Measurements from ENCODE around the gene TIMM8A. TPM values are rescaled to one million over a fixed set of nuclear protein-coding genes. Genes with fewer than 3 reads are reported as not detected.
A peak's percentile ranks its signal among the peaks of the same experiment; 100 is the strongest.

The TIMM8A gene
- total and polyA plus RNA-seq, 4 donors = 6.1 to 21.4 (median 13.8) TPM

DNA sequence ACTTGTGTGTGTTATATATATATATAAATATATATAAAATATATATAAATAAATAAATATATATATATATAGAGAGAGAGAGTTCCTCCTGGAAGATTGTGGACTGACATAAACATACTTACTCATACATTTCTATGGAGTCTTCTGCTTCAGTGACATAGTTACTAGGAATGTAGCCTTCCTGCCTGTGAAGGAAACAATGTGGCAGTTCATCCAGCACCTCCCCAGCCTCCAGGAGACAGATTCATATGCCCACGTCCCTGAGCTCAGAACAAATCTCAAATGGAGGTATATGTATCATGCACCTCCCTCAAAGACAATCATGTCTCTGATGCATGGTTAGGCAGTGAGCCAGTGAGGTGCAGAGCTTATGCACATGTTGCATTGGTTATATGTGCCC, 11.4 kb upstream of the TIMM8A start:
- Histone ChIP-seq H3K4me3 (ENCODE audit: low read depth in 1 of 3, low read length in 3 of 3) (no peak overlapping the region), H3K27me3 (ENCODE audit: control insufficient read depth in 4 of 4, insufficient read depth in 4 of 4, low read length in 3 of 4) (no peaks in the 10 kb centered on the region), H3K9me3 (ENCODE audit: control insufficient read depth in 4 of 4, low read length in 3 of 4) (no peaks in the 10 kb centered on the region), H3K4me1 (ENCODE audit: control insufficient read depth in 4 of 4, insufficient read depth in 4 of 4, low read length in 3 of 4) (no peaks in the 10 kb centered on the region), H3K27ac (ENCODE audit: low read depth in 1 of 2, low read length in 2 of 2) (no peak overlapping the region), H3K36me3 (ENCODE audit: control insufficient read depth in 4 of 4, insufficient read depth in 3 of 4, low read depth in 1 of 4, low read length in 3 of 4) (peaks cover 0 to 2% (median 0%) of the 10 kb centered on the region in 4 donors), H3K9ac (ENCODE audit: low read depth in 1 of 2, low read length in 2 of 2) (no peak overlapping the region)
- TF ChIP-seq FOXA1 (IDR thresholded peaks at IDR 0.05) (no peak), SP1 (IDR thresholded peaks at IDR 0.05) (no peak), RXRA (IDR thresholded peaks at IDR 0.05) (no peak), GABPA (IDR thresholded peaks at IDR 0.05 in 1 of 2, conservative IDR thresholded peaks at IDR 0.05 in 1 of 2) (no peak), HNF4G (IDR thresholded peaks at IDR 0.05) (no peak), NR2F2 (IDR thresholded peaks at IDR 0.05) (no peak), ZBTB33 (IDR thresholded peaks at IDR 0.05) (no peak), YY1 (IDR thresholded peaks at IDR 0.05) (no peak), HNF4A (conservative IDR thresholded peaks at IDR 0.05) (no peak), TAF1 (conservative IDR thresholded peaks at IDR 0.05) (no peak), RAD21 (IDR thresholded peaks at IDR 0.05) (no peak), ATF3 (IDR thresholded peaks at IDR 0.05) (no peak), FOXA2 (IDR thresholded peaks at IDR 0.05) (no peak), EGR1 (IDR thresholded peaks at IDR 0.05; ENCODE audit: low read depth in 2 of 2) (no peak), JUND (IDR thresholded peaks at IDR 0.05) (no peak)
- TF ChIP-seq, protein P1, sequence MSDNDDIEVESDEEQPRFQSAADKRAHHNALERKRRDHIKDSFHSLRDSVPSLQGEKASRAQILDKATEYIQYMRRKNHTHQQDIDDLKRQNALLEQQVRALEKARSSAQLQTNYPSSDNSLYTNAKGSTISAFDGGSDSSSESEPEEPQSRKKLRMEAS (IDR thresholded peaks at IDR 0.05) = no peak
- TF ChIP-seq, protein P2, sequence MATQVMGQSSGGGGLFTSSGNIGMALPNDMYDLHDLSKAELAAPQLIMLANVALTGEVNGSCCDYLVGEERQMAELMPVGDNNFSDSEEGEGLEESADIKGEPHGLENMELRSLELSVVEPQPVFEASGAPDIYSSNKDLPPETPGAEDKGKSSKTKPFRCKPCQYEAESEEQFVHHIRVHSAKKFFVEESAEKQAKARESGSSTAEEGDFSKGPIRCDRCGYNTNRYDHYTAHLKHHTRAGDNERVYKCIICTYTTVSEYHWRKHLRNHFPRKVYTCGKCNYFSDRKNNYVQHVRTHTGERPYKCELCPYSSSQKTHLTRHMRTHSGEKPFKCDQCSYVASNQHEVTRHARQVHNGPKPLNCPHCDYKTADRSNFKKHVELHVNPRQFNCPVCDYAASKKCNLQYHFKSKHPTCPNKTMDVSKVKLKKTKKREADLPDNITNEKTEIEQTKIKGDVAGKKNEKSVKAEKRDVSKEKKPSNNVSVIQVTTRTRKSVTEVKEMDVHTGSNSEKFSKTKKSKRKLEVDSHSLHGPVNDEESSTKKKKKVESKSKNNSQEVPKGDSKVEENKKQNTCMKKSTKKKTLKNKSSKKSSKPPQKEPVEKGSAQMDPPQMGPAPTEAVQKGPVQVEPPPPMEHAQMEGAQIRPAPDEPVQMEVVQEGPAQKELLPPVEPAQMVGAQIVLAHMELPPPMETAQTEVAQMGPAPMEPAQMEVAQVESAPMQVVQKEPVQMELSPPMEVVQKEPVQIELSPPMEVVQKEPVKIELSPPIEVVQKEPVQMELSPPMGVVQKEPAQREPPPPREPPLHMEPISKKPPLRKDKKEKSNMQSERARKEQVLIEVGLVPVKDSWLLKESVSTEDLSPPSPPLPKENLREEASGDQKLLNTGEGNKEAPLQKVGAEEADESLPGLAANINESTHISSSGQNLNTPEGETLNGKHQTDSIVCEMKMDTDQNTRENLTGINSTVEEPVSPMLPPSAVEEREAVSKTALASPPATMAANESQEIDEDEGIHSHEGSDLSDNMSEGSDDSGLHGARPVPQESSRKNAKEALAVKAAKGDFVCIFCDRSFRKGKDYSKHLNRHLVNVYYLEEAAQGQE (IDR thresholded peaks at IDR 0.05) = no peak
- DNase-seq (ENCODE audit: low spot score) = no peak
- WGBS = 83% methylated on average over 1 of the region's 1 CpG

DNA sequence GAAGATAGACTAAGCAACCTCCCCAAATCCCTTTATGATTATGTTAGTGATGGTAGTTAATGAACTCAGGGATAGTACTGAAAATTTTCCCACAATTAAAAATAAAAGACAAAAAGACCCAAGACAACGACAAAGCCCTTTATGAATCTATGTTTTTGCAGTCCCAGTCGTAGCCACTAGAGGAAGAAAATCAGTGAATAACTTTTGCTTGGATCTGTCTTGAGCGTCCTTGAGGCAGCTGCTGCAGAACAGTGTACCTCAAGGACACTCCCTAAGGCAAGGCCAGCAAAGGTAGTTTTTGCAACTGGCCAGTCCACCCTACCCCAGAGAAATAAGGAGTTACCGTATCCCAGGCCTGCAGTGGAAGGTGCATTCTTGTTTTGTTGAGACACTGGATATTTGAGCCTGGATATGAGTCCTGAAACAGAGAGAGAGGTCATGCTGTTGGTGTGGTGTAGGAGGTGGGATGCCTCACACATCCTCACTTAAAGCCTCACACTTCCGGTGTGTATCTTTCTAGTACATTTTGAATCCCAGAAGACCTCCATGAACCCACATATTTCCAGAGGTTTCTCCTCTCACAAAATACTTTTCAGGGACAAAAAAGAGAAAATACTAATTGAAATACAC, 8.7 kb upstream of the TIMM8A start:
- no peak for TF ChIP-seq GABPA (IDR thresholded peaks at IDR 0.05 in 1 of 2, conservative IDR thresholded peaks at IDR 0.05 in 1 of 2)
- TF ChIP-seq FOXA1 (IDR thresholded peaks at IDR 0.05) = no peak
- no peak for TF ChIP-seq SP1 (IDR thresholded peaks at IDR 0.05)
- peak; percentile 13 for TF ChIP-seq CTCF (IDR thresholded peaks at IDR 0.05; ENCODE audit: low read depth, low read length, missing input control)
- no peak for TF ChIP-seq HNF4G (IDR thresholded peaks at IDR 0.05)
- TF ChIP-seq, protein P1 (IDR thresholded peaks at IDR 0.05) = no peak
- no peak for TF ChIP-seq ZBTB33 (IDR thresholded peaks at IDR 0.05)
- no peak for TF ChIP-seq JUND (IDR thresholded peaks at IDR 0.05)

More for the DNA sequence above, 8.7 kb upstream of the TIMM8A start:
- H3K4me1 ChIP-seq (ENCODE audit: control insufficient read depth in 4 of 4, insufficient read depth in 4 of 4, low read length in 3 of 4) = no peaks in the 10 kb centered on the region
- 55% methylated on average over 5 of the region's 5 CpGs for WGBS
- no peak overlapping the region for H3K27ac ChIP-seq (ENCODE audit: low read depth in 1 of 2, low read length in 2 of 2)
- no peak overlapping the region for H3K4me3 ChIP-seq (ENCODE audit: low read depth in 1 of 3, low read length in 3 of 3)
- no peaks in the 10 kb centered on the region for H3K9me3 ChIP-seq (ENCODE audit: control insufficient read depth in 4 of 4, low read length in 3 of 4)
- H3K36me3 ChIP-seq (ENCODE audit: control insufficient read depth in 4 of 4, insufficient read depth in 3 of 4, low read depth in 1 of 4, low read length in 3 of 4) = peaks cover 0 to 2% (median 0%) of the 10 kb centered on the region in 4 donors
- no peak for DNase-seq (ENCODE audit: low spot score)
- no peak overlapping the region for H3K9ac ChIP-seq (ENCODE audit: low read depth in 1 of 2, low read length in 2 of 2)
- no peaks in the 10 kb centered on the region for H3K27me3 ChIP-seq (ENCODE audit: control insufficient read depth in 4 of 4, insufficient read depth in 4 of 4, low read length in 3 of 4)

All from liver (tissue), 9 donors.